ENCODE results near the gene TMEM18. TPM values are rescaled to one million over a fixed set of nuclear protein-coding genes. Genes with fewer than 3 reads are reported as not detected.
A peak's percentile ranks its signal among the peaks of the same experiment; 100 is the strongest.

TMEM18 gene
- 20.0 and 29.1 TPM in 2 replicates for total RNA-seq (2014; rRNA removed; shearing (Covaris generic))

GRCh38 chr2:677056-677958 is at the start of gene TMEM18:
Gene TMEM18, minus strand, starts transcription at chr2:677406. Its CDS starts 61 bp downstream, at chr2:677345.
- H3K27me3 ChIP-seq: no peaks in the 10 kb centered on the region
- no peaks in the 10 kb centered on the region for H3K9me3 ChIP-seq (replicated peaks)
- H3K27ac ChIP-seq: peak within 1 kb of the TSS; percentile 100
- peak; percentile 96 to 99 for DNase-seq
- peak within 1 kb of the TSS; percentile 86 for H3K4me3 ChIP-seq
- peaks cover 8% of the 10 kb centered on the region; the same call in 1 of the 2 replicates for H3K36me3 ChIP-seq
- H3K4me1 ChIP-seq: peaks cover 4% of the 10 kb centered on the region; the same call in 1 of the 2 replicates

GRCh38 chr2:726169-726568 is 49.0 kb upstream of the TMEM18 start:
- H3K9me3 ChIP-seq (replicated peaks): no peaks in the 10 kb centered on the region
- no peaks in the 10 kb centered on the region for H3K36me3 ChIP-seq
- DNase-seq: no peak
- H3K4me3 ChIP-seq: no peak overlapping the region
- no peaks in the 10 kb centered on the region for H3K4me1 ChIP-seq
- no peak overlapping the region for H3K27ac ChIP-seq
- H3K27me3 ChIP-seq: no peaks in the 10 kb centered on the region

GRCh38 chr2:725468-725867 is 48.3 kb upstream of the TMEM18 start:
- DNase-seq: no peak
- H3K4me3 ChIP-seq: no peak overlapping the region
- no peaks in the 10 kb centered on the region for H3K9me3 ChIP-seq (replicated peaks)
- H3K27ac ChIP-seq: no peak overlapping the region
- no peaks in the 10 kb centered on the region for H3K36me3 ChIP-seq
- no peaks in the 10 kb centered on the region for H3K27me3 ChIP-seq
- no peaks in the 10 kb centered on the region for H3K4me1 ChIP-seq

GRCh38 chr2:723761-724160 is 46.6 kb upstream of the TMEM18 start:
- Histone ChIP-seq H3K36me3 (no peaks in the 10 kb centered on the region), H3K27me3 (no peaks in the 10 kb centered on the region), H3K4me3 (no peak overlapping the region), H3K27ac (no peak overlapping the region), H3K4me1 (no peaks in the 10 kb centered on the region), H3K9me3 (replicated peaks) (no peaks in the 10 kb centered on the region)
- no peak for DNase-seq

GRCh38 chr2:720842-721241 is 43.6 kb upstream of the TMEM18 start:
- Histone ChIP-seq H3K27me3 (no peaks in the 10 kb centered on the region), H3K4me1 (no peaks in the 10 kb centered on the region), H3K9me3 (replicated peaks) (no peaks in the 10 kb centered on the region), H3K36me3 (no peaks in the 10 kb centered on the region), H3K4me3 (no peak overlapping the region), H3K27ac (no peak overlapping the region)
- DNase-seq: no peak

- no peaks in the 10 kb centered on the region for H3K36me3 ChIP-seq
- no peak overlapping the region for H3K27ac ChIP-seq
- no peak overlapping the region for H3K4me3 ChIP-seq
- no peaks in the 10 kb centered on the region for H3K4me1 ChIP-seq
- no peaks in the 10 kb centered on the region for H3K27me3 ChIP-seq
- H3K9me3 ChIP-seq (replicated peaks): no peaks in the 10 kb centered on the region
- no peak for DNase-seq
These were observed 42.5 kb upstream of the TMEM18 start for GRCh38 chr2:719734-720133.

GRCh38 chr2:719191-719590 is 42.0 kb upstream of the TMEM18 start:
- no peaks in the 10 kb centered on the region for H3K9me3 ChIP-seq (replicated peaks)
- no peak for DNase-seq

GRCh38 chr2:717661-718060 is 40.5 kb upstream of the TMEM18 start:
- no peak overlapping the region for H3K4me3 ChIP-seq
- H3K27ac ChIP-seq: no peak overlapping the region
- H3K36me3 ChIP-seq: no peaks in the 10 kb centered on the region
- H3K27me3 ChIP-seq: no peaks in the 10 kb centered on the region
- H3K9me3 ChIP-seq (replicated peaks): no peaks in the 10 kb centered on the region
- no peak for DNase-seq
- H3K4me1 ChIP-seq: no peaks in the 10 kb centered on the region

More at GRCh38 chr2:719191-719590, 42.0 kb upstream of the TMEM18 start:
- Histone ChIP-seq H3K4me1 (no peaks in the 10 kb centered on the region), H3K27me3 (no peaks in the 10 kb centered on the region), H3K36me3 (no peaks in the 10 kb centered on the region), H3K27ac (no peak overlapping the region), H3K4me3 (no peak overlapping the region)

GRCh38 chr2:715854-716560 is 38.8 kb upstream of the TMEM18 start:
- Histone ChIP-seq H3K9me3 (replicated peaks) (no peaks in the 10 kb centered on the region), H3K27me3 (0 out of 2 replicates have a peak, but pooled peaks cover under 1% of the 10 kb centered on the region), H3K36me3 (no peaks in the 10 kb centered on the region), H3K4me1 (no peaks in the 10 kb centered on the region), H3K4me3 (no peak overlapping the region), H3K27ac (no peak overlapping the region)
- DNase-seq: peak in 1 of 2 experiments; percentile 35

GRCh38 chr2:715038-715437 is 37.8 kb upstream of the TMEM18 start:
- Histone ChIP-seq H3K27me3 (0 out of 2 replicates have a peak, but pooled peaks cover 5% of the 10 kb centered on the region), H3K27ac (no peak overlapping the region), H3K4me1 (no peaks in the 10 kb centered on the region), H3K9me3 (replicated peaks) (no peaks in the 10 kb centered on the region), H3K4me3 (no peak overlapping the region), H3K36me3 (no peaks in the 10 kb centered on the region)
- DNase-seq: no peak

GRCh38 chr2:714005-714741 is 37.0 kb upstream of the TMEM18 start:
- DNase-seq: peak; percentile 64 to 77
- Histone ChIP-seq H3K4me1 (no peaks in the 10 kb centered on the region), H3K9me3 (replicated peaks) (no peaks in the 10 kb centered on the region), H3K27ac (no peak overlapping the region), H3K27me3 (0 out of 2 replicates have a peak, but pooled peaks cover 5% of the 10 kb centered on the region), H3K4me3 (no peak overlapping the region), H3K36me3 (no peaks in the 10 kb centered on the region)

GRCh38 chr2:710867-711665 is 33.9 kb upstream of the TMEM18 start:
- H3K27me3 ChIP-seq: 0 out of 2 replicates have a peak, but pooled peaks cover 5% of the 10 kb centered on the region
- no peaks in the 10 kb centered on the region for H3K9me3 ChIP-seq (replicated peaks)
- no peaks in the 10 kb centered on the region for H3K36me3 ChIP-seq
- no peaks in the 10 kb centered on the region for H3K4me1 ChIP-seq
- no peak overlapping the region for H3K4me3 ChIP-seq
- H3K27ac ChIP-seq: no peak overlapping the region
- no peak for DNase-seq

- DNase-seq: no peak
- Histone ChIP-seq H3K36me3 (no peaks in the 10 kb centered on the region), H3K4me3 (no peak overlapping the region), H3K27me3 (0 out of 2 replicates have a peak, but pooled peaks cover 5% of the 10 kb centered on the region), H3K9me3 (replicated peaks) (no peaks in the 10 kb centered on the region), H3K27ac (no peak overlapping the region), H3K4me1 (no peaks in the 10 kb centered on the region)
These were observed 32.0 kb upstream of the TMEM18 start for GRCh38 chr2:709138-709765.
